Stomach (tissue), 4 donors: ENCODE measurements around the gene B3GNT9.

Experiments used
- CTCF ChIP-seq, 7 experiments: fragments of 450-650 bp in 4 of 7; fragments of 200-600 bp in 3 of 7; sonication (generic) in 3 of 7; IDR thresholded peaks; one replicate each; pipeline ENCODE4 v1.5.1; 2016 to 2019; ENCODE audit warnings: antibody characterized with exemption in 7 of 7, control low read depth in 2 of 7, mild to moderate bottlenecking in 1 of 7
- EP300 ChIP-seq: sonication (generic); formaldehyde crosslinking; IDR thresholded peaks from one replicate; pipeline ENCODE4 v1.6.1; 2017; ENCODE audit warnings: antibody characterized with exemption

GRCh38 chr16:67114793-67115192 lies 36.0 kb downstream of the B3GNT9 start:
- TF ChIP-seq CTCF (IDR thresholded peaks at IDR 0.05), result no peak
- TF ChIP-seq EP300, result no peak
